Activated CD4-positive, alpha-beta T cell treated with anti-CD3 and anti-CD28 coated beads, Interleukin-2, amount 10 ng/mL, durations not matched to agents 7 days and 5 days (primary cell): ENCODE data around the gene COG3. TPM values are rescaled to one million over a fixed set of nuclear protein-coding genes. Genes with fewer than 3 reads are reported as not detected.

ENCODE experiments used
- CTCF ChIA-PET: fragments of 350-600 bp; sonication (Branson Sonifier 250); formaldehyde crosslinking; loops from one replicate; lab custom pipeline; 2021; ENCODE audit warnings: antibody characterized with exemption; lab: Charles Lee
- POLR2A ChIA-PET: fragments of 350-600 bp; sonication (Branson Sonifier 250); formaldehyde crosslinking; loops from one replicate; lab custom pipeline; 2021; ENCODE audit warnings: antibody characterized with exemption; lab: Charles Lee
- DNase-seq: peaks from one replicate; pipeline ENCODE4 v3.0.0-alpha.2; 2020
- H3K27ac Mint-ChIP-seq: one replicate; pipeline ENCODE4 v1.8.0; 2021; ENCODE audit warnings: mild to moderate bottlenecking, moderate library complexity, mixed read lengths
- H3K27me3 Mint-ChIP-seq: one replicate; pipeline ENCODE4 v1.8.0; 2021; ENCODE audit warnings: mixed read lengths
- H3K36me3 Mint-ChIP-seq: one replicate; pipeline ENCODE4 v1.8.0; 2021; ENCODE audit warnings: low read depth, mixed read lengths
- H3K4me1 Mint-ChIP-seq: one replicate; pipeline ENCODE4 v1.8.0; 2021; ENCODE audit warnings: mixed read lengths
- H3K4me3 Mint-ChIP-seq: one replicate; pipeline ENCODE4 v1.8.0; 2021; ENCODE audit warnings: mild to moderate bottlenecking, moderate library complexity, mixed read lengths
- H3K9me3 Mint-ChIP-seq: one replicate; pipeline ENCODE4 v1.8.0; 2021; ENCODE audit warnings: mixed read lengths
- total RNA-seq, 2 experiments: library from RNA; stranded (reverse); gene quantifications; one replicate each; pipeline ENCODE4 v1.2.3, GENCODE V29; 2021

The COG3 gene
- total RNA-seq, 2 experiments from 2014 or later, result 20.9 to 25.0 TPM

DNA sequence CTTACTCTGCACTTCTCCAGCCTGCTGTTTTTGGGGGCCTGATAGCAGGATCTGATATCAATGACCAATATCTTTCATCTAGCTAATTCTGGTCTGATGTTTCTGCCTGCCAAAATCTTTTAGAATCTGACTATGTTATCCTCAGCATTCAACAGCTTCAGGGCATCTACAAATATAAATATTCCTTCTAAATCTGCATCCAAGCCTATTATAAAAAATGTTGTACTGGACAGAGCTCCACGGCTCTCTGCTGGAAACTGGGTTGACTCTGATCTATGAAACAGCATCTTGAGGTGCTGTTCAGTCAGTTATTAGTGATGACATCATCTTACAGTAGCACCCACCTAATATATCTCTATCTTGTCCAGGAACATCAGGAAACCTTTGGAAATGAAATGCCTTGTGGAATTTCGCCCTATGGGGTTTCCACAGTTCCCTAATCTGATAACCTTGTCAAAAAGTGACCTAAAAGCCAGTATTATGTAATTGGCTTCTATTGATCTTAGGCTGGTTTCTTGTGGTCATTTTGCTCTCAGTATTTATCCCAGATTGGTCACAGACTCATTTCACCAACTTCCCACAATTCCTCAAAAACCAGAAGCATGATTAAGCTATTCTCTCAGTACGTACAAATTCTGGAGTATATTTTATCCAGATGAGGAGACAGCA lies 117.8 kb downstream of the COG3 start:
- H3K9me3 Mint-ChIP-seq, result no peaks in the 10 kb centered on the region
- no peaks in the 10 kb centered on the region for H3K36me3 Mint-ChIP-seq
- no peaks in the 10 kb centered on the region for H3K4me1 Mint-ChIP-seq
- H3K27ac Mint-ChIP-seq, result no peak overlapping the region
- POLR2A ChIA-PET, result no interaction called here
- no peak overlapping the region for H3K4me3 Mint-ChIP-seq
- DNase-seq, result no peak
- CTCF ChIA-PET, result interaction anchor here (0.6 kb wide), 1 partner anchor 100 kb away, joined by 3 read pairs; no protein-coding TSS in a partner anchor
- H3K27me3 Mint-ChIP-seq, result peaks cover 2% of the 10 kb centered on the region

DNA sequence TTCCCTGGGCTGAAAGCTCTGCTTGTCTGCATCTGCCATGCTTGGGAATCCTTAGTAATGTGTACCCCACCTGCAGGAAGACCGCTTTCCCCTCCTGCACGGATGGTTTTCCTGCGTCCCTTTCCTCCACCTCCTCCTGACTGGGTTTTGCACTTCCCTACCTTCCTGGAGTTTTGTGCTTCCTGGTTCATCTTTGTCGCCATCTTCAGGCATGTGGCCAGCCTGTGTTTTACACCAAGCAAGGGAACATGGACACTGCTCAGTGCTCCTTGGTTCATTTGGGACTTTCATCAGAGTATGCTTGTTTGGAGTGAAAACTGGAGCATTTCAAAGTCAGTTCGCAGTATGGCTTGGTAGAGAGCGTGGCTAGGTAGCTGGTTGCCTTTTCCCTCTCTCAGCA lies 120.1 kb downstream of the COG3 start:
- no peak for DNase-seq
- CTCF ChIA-PET, result no interaction called here
- Mint-ChIP-seq H3K27ac (no peak overlapping the region), H3K27me3 (peaks cover 2% of the 10 kb centered on the region), H3K4me3 (no peak overlapping the region), H3K36me3 (no peaks in the 10 kb centered on the region), H3K9me3 (no peaks in the 10 kb centered on the region), H3K4me1 (no peaks in the 10 kb centered on the region)
- POLR2A ChIA-PET, result no interaction called here

Other genes with a start within 250 kb of the COG3 start
- 1,000 to 10,000 TPM; 4,825 to 5,097 TPM for gene TPT1, start 123.8 kb upstream of the COG3 start, total RNA-seq
- 10 to 100 TPM; 20.6 to 21.2 TPM for gene SLC25A30, start 46.6 kb upstream of the COG3 start, total RNA-seq
- not detected for gene ERICH6B, start 150.8 kb downstream of the COG3 start, total RNA-seq
- gene CBY2, start 237.4 kb downstream of the COG3 start, total RNA-seq, result not detected